CD4-positive, CD25-positive, alpha-beta regulatory T cell (primary cell): ENCODE measurements around the gene RPL13. TPM values are rescaled to one million over a fixed set of nuclear protein-coding genes. Genes with fewer than 3 reads are reported as not detected.
A peak's percentile ranks its signal among the peaks of the same experiment; 100 is the strongest.

ENCODE experiments used
- ATAC-seq, 2 donors: fragments of 150-1000 bp; cut with Tn5 transposase; one replicate each; pipeline ENCODE4 v1.10.0; 2021; ENCODE audit warnings: low read depth in 2 of 2, moderate number of reproducible peaks in 2 of 2, moderate library complexity in 1 of 2
- DNase-seq, 3 donors: peaks; one replicate each; pipeline versions ENCODE4 v3.0.0 to v3.0.0-alpha.2; 2012 to 2022; ENCODE audit warnings: mixed read lengths in 1 of 3
- H3K27ac ChIP-seq: one replicate; pipeline ENCODE4 v1.7.0; 2013; ENCODE audit warnings: mild to moderate bottlenecking, low read length; ENCODE audit not compliant: insufficient read depth, poor library complexity, severe bottlenecking
- H3K27me3 ChIP-seq: one replicate; pipeline ENCODE4 v1.7.0; 2013; ENCODE audit warnings: low read length; ENCODE audit not compliant: control insufficient read depth, insufficient read depth
- H3K36me3 ChIP-seq: one replicate; pipeline ENCODE4 v1.7.0; 2013; ENCODE audit warnings: mild to moderate bottlenecking, low read length, moderate library complexity; ENCODE audit not compliant: control insufficient read depth, insufficient read depth
- H3K4me1 ChIP-seq: 2 replicates; pipeline ENCODE4 v1.7.0; 2013; ENCODE audit warnings: mild to moderate bottlenecking, low read length; ENCODE audit not compliant: insufficient read depth, control insufficient read depth, poor library complexity, severe bottlenecking
- H3K4me3 ChIP-seq: one replicate; pipeline ENCODE4 v1.7.0; 2013; ENCODE audit warnings: low read depth, mild to moderate bottlenecking, low read length, moderate library complexity
- H3K9me3 ChIP-seq, 2 experiments: 1 replicate in 1 of 2; 2 replicates in 1 of 2; pipeline ENCODE4 v1.7.0; 2013; ENCODE audit warnings: low read length in 2 of 2, mild to moderate bottlenecking in 1 of 2, moderate library complexity in 1 of 2; ENCODE audit not compliant: control insufficient read depth in 2 of 2
- H3K27ac Mint-ChIP-seq, 3 donors: one replicate each; pipeline ENCODE4 v1.8.0; 2020 to 2022; ENCODE audit warnings: mild to moderate bottlenecking in 3 of 3, mixed read lengths in 3 of 3, moderate library complexity in 2 of 3
- H3K27me3 Mint-ChIP-seq: one replicate; pipeline ENCODE4 v1.8.0; 2022; ENCODE audit warnings: mild to moderate bottlenecking, mixed read lengths
- H3K36me3 Mint-ChIP-seq: one replicate; pipeline ENCODE4 v1.8.0; 2020; ENCODE audit warnings: mixed read lengths
- H3K4me1 Mint-ChIP-seq, 4 donors: one replicate each; pipeline ENCODE4 v1.8.0; 2020 to 2022; ENCODE audit warnings: mixed read lengths in 4 of 4, mild to moderate bottlenecking in 1 of 4
- H3K4me3 Mint-ChIP-seq, 4 donors: one replicate each; pipeline ENCODE4 v1.8.0; 2020 to 2022; ENCODE audit warnings: mild to moderate bottlenecking in 4 of 4, mixed read lengths in 4 of 4, moderate library complexity in 3 of 4
- H3K9me3 Mint-ChIP-seq, 7 donors: one replicate each; pipeline ENCODE4 v1.8.0; 2020 to 2022; ENCODE audit warnings: mixed read lengths in 7 of 7, mild to moderate bottlenecking in 3 of 7, moderate library complexity in 2 of 7
- polyA plus RNA-seq, 4 donors: library from polyadenylated mRNA; unstranded; fragments of 300-500 nt; fragmentation: Illumina TruSeq; gene quantifications; one replicate each; pipeline ENCODE4 v1.2.3, GENCODE V29; 2021
- total RNA-seq: library from RNA; stranded (reverse); gene quantifications from one replicate; pipeline ENCODE4 v1.2.3, GENCODE V29; 2022

The RPL13 gene
- total and polyA plus RNA-seq, 5 donors from 2014 or later, result 3,164 to 6,519 (median 4,220) TPM

DNA sequence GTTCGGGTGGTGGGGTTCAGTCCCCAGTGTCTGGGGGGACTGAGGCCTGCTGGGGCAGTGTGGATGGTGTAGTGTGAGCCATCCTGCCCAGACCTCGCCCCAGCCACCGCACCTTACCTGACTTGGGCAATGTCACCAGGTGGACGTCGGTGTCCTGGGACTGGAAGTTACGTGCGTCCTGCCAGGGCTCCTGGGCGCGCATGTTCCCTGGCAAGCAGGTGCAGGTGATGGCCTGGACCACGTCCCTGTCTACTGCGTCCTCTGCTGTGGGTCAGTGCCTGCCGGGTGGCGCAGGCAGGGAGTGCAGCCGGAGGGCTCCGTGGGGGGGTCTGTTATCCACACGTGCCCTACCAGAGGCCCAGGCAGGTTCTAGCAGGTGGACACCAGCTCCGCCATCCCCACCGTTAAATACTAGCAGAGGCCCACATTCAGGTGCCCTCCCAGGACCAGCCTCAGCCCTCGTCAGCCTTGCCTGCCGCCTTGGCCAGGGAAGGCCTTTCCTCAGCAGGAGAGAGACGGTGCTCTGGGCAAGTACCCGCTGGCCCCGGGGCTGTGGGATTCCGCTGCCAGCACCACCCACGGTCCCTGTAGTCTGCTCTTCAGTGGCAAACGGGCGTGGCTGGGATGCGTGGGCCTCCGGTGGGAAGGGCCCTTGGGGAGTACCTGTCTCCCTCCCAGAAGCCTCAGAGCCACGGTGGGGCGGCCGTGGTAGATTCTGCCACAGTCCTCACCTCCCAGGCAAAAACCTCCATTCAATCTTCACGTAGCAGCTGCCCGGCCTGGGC is 44.9 kb downstream of the RPL13 start:
- H3K9me3 Mint-ChIP-seq, result no peaks in the 10 kb centered on the region

GRCh38 chr16:89606006-89606405 is 45.5 kb downstream of the RPL13 start:
- Mint-ChIP-seq H3K27me3 (peaks cover 8% of the 10 kb centered on the region), H3K4me1 (peaks cover 0 to 12% (median 4%) of the 10 kb centered on the region in 4 donors), H3K36me3 (no peaks in the 10 kb centered on the region), H3K9me3 (no peaks in the 10 kb centered on the region), H3K27ac (no peak overlapping the region), H3K4me3 (no peak overlapping the region)
- DNase-seq (no peak), ATAC-seq (no peak)
- Histone ChIP-seq H3K36me3 (no peaks in the 10 kb centered on the region), H3K4me3 (no peak overlapping the region), H3K9me3 (no peaks in the 10 kb centered on the region), H3K27me3 (no peaks in the 10 kb centered on the region), H3K27ac (no peak overlapping the region), H3K4me1 (peaks cover 13% of the 10 kb centered on the region)

More for the DNA sequence above, 44.9 kb downstream of the RPL13 start:
- Histone ChIP-seq H3K36me3 (no peaks in the 10 kb centered on the region), H3K27me3 (no peaks in the 10 kb centered on the region), H3K4me3 (no peak overlapping the region), H3K27ac (no peak overlapping the region), H3K9me3 (no peaks in the 10 kb centered on the region), H3K4me1 (peaks cover 13% of the 10 kb centered on the region)
- ATAC-seq, result no peak
- Mint-ChIP-seq H3K4me3 (no peak overlapping the region), H3K36me3 (no peaks in the 10 kb centered on the region), H3K27me3 (peaks cover 8% of the 10 kb centered on the region), H3K4me1 (peaks cover 0 to 12% (median 4%) of the 10 kb centered on the region in 4 donors), H3K27ac (no peak overlapping the region)
- DNase-seq, result no peak

- Mint-ChIP-seq H3K4me1 (peaks cover 0 to 8% (median 4%) of the 10 kb centered on the region in 4 donors), H3K36me3 (no peaks in the 10 kb centered on the region), H3K9me3 (peaks cover 0 to 1% (median 0%) of the 10 kb centered on the region in 7 donors), H3K27me3 (peaks cover 4% of the 10 kb centered on the region), H3K27ac (no peak overlapping the region), H3K4me3 (no peak overlapping the region)
- H3K9me3 ChIP-seq, result no peaks in the 10 kb centered on the region
- no peaks in the 10 kb centered on the region for H3K36me3 ChIP-seq
- H3K4me3 ChIP-seq, result no peak overlapping the region
- H3K27me3 ChIP-seq, result no peaks in the 10 kb centered on the region
- ATAC-seq (no peak), DNase-seq (no peak)
- no peak overlapping the region for H3K27ac ChIP-seq
- peaks cover 7% of the 10 kb centered on the region for H3K4me1 ChIP-seq
Measured at GRCh38 chr16:89607453-89607852, 47.0 kb downstream of the RPL13 start.

GRCh38 chr16:89607937-89608740 is 47.7 kb downstream of the RPL13 start:
- H3K4me1 ChIP-seq, result peaks cover under 1% of the 10 kb centered on the region
- DNase-seq, result no peak
- Mint-ChIP-seq H3K27ac (no peak overlapping the region), H3K36me3 (no peaks in the 10 kb centered on the region), H3K9me3 (peaks cover 0 to 1% (median 0%) of the 10 kb centered on the region in 7 donors), H3K27me3 (no peaks in the 10 kb centered on the region), H3K4me1 (peaks cover 0 to under 1% (median under 1%) of the 10 kb centered on the region in 4 donors), H3K4me3 (no peak overlapping the region)
- no peaks in the 10 kb centered on the region for H3K36me3 ChIP-seq
- no peaks in the 10 kb centered on the region for H3K27me3 ChIP-seq
- H3K27ac ChIP-seq, result no peak overlapping the region
- ATAC-seq, result no peak
- H3K4me3 ChIP-seq, result no peak overlapping the region
- no peaks in the 10 kb centered on the region for H3K9me3 ChIP-seq

GRCh38 chr16:89610108-89610453 is 49.6 kb downstream of the RPL13 start:
- no peaks in the 10 kb centered on the region for H3K27me3 ChIP-seq
- H3K36me3 ChIP-seq, result no peaks in the 10 kb centered on the region
- DNase-seq (no peak), ATAC-seq (no peak)
- H3K27ac Mint-ChIP-seq, result no peak overlapping the region
- no peak overlapping the region for H3K27ac ChIP-seq
- H3K4me3 Mint-ChIP-seq, result no peak overlapping the region
- no peaks in the 10 kb centered on the region for H3K36me3 Mint-ChIP-seq
- no peaks in the 10 kb centered on the region for H3K9me3 ChIP-seq
- no peaks in the 10 kb centered on the region for H3K4me1 ChIP-seq
- H3K4me1 Mint-ChIP-seq, result no peaks in the 10 kb centered on the region
- H3K4me3 ChIP-seq, result no peak overlapping the region
- peaks cover 0 to 1% (median 0%) of the 10 kb centered on the region in 7 donors for H3K9me3 Mint-ChIP-seq
- H3K27me3 Mint-ChIP-seq, result no peaks in the 10 kb centered on the region

- H3K27me3 ChIP-seq, result no peaks in the 10 kb centered on the region
- DNase-seq, result no peak
- no peaks in the 10 kb centered on the region for H3K36me3 ChIP-seq
- H3K9me3 ChIP-seq, result peaks cover 0 to 7% of the 10 kb centered on the region in 2 experiments
- H3K36me3 Mint-ChIP-seq, result no peaks in the 10 kb centered on the region
- H3K4me1 Mint-ChIP-seq, result peaks cover 0 to 14% (median 4%) of the 10 kb centered on the region in 4 donors
- no peak for ATAC-seq
- peaks cover 0 to 5% (median 0%) of the 10 kb centered on the region in 7 donors for H3K9me3 Mint-ChIP-seq
- no peak overlapping the region for H3K4me3 ChIP-seq
- H3K4me3 Mint-ChIP-seq, result peak overlapping the region in 1 of 4 donors; percentile 19
- H3K4me1 ChIP-seq, result peaks cover 7% of the 10 kb centered on the region
- no peaks in the 10 kb centered on the region for H3K27me3 Mint-ChIP-seq
- no peak overlapping the region for H3K27ac ChIP-seq
- peak overlapping the region in 2 of 3 donors; percentile 56 to 85 for H3K27ac Mint-ChIP-seq
Measured at GRCh38 chr16:89612415-89613166, 52.1 kb downstream of the RPL13 start.

- no peaks in the 10 kb centered on the region for H3K36me3 Mint-ChIP-seq
Measured at GRCh38 chr16:89613231-89613953, 52.9 kb downstream of the RPL13 start, which contains the start of gene DPEP1. Gene DPEP1, plus strand, starts transcription at chr16:89613642. Its CDS starts 16,769 bp downstream, at chr16:89630411.

More at GRCh38 chr16:89613231-89613953, 52.9 kb downstream of the RPL13 start, which contains the start of gene DPEP1:
- H3K4me1 Mint-ChIP-seq, result peaks cover 0 to 14% (median 4%) of the 10 kb centered on the region in 4 donors
- Histone ChIP-seq H3K27ac (no peak within 1 kb of the TSS), H3K4me3 (no peak within 1 kb of the TSS), H3K36me3 (no peaks in the 10 kb centered on the region), H3K27me3 (no peaks in the 10 kb centered on the region), H3K9me3 (peaks cover 0 to 7% of the 10 kb centered on the region in 2 experiments), H3K4me1 (peaks cover 7% of the 10 kb centered on the region)
- H3K9me3 Mint-ChIP-seq, result peaks cover 0 to 5% (median 0%) of the 10 kb centered on the region in 7 donors
- no peak for DNase-seq
- ATAC-seq, result no peak
- no peaks in the 10 kb centered on the region for H3K27me3 Mint-ChIP-seq
- H3K27ac Mint-ChIP-seq, result peak within 1 kb of the TSS in 2 of 3 donors; percentile 56 to 85
- peak within 1 kb of the TSS in 1 of 4 donors; percentile 19 for H3K4me3 Mint-ChIP-seq
